ENCODE measurements around the gene TTPAL. TPM values are rescaled to one million over a fixed set of nuclear protein-coding genes. Genes with fewer than 3 reads are reported as not detected.

TTPAL gene
- total RNA-seq, 1 experiment from 2014 or later = 14.0 TPM

DNA sequence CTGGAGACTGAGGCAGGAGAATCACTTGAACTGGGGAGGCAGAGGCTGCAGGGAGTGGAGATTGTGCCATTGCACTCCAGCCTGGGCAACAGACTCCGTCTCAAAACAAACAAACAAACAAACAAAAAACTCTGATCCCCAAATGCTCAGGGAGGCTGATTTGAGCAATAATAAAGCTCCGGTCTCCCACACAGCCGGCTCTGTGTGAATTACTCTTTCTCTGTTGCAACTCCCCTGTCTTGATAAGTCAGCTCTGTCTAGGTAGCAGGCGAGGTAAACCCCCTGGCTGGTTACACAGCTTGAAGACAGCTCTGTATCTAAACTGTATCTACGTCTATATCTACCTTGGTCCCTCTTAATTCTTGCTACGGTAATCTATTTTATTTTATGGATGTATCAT, 52.6 kb downstream of the TTPAL start:
- DNase-seq (no peak), ATAC-seq (no peak)
- Histone ChIP-seq H2AFZ (ENCODE audit: low read length) (no peak overlapping the region), H3K79me2 (ENCODE audit: low read length) (no peaks in the 10 kb centered on the region), H4K20me1 (ENCODE audit: low read length) (no peaks in the 10 kb centered on the region), H3K9me3 (ENCODE audit: low read length) (no peaks in the 10 kb centered on the region), H3K27ac (ENCODE audit: low read length) (no peak overlapping the region), H3F3A (ENCODE audit: low read length, unreplicated experiment) (no peaks in the 10 kb centered on the region), H3K36me3 (ENCODE audit: low read depth, low read length) (no peaks in the 10 kb centered on the region), H3K27me3 (ENCODE audit: low read length) (no peaks in the 10 kb centered on the region), H3K9me2 (replicated peaks; ENCODE audit: low read length) (no peaks in the 10 kb centered on the region), H3K4me2 (ENCODE audit: low read length) (no peak overlapping the region), H3K4me3 (ENCODE audit: low read length) (no peak overlapping the region), H3K4me1 (ENCODE audit: insufficient read depth, low read length) (peaks cover 38% of the 10 kb centered on the region), H3K9ac (ENCODE audit: low read length) (no peak overlapping the region)
- no peak for TF ChIP-seq EZH2phosphoT487 (IDR thresholded peaks at IDR 0.05; ENCODE audit: borderline replicate concordance, low read length)
- TF ChIP-seq, protein P1, sequence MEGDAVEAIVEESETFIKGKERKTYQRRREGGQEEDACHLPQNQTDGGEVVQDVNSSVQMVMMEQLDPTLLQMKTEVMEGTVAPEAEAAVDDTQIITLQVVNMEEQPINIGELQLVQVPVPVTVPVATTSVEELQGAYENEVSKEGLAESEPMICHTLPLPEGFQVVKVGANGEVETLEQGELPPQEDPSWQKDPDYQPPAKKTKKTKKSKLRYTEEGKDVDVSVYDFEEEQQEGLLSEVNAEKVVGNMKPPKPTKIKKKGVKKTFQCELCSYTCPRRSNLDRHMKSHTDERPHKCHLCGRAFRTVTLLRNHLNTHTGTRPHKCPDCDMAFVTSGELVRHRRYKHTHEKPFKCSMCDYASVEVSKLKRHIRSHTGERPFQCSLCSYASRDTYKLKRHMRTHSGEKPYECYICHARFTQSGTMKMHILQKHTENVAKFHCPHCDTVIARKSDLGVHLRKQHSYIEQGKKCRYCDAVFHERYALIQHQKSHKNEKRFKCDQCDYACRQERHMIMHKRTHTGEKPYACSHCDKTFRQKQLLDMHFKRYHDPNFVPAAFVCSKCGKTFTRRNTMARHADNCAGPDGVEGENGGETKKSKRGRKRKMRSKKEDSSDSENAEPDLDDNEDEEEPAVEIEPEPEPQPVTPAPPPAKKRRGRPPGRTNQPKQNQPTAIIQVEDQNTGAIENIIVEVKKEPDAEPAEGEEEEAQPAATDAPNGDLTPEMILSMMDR (conservative IDR thresholded peaks at IDR 0.05; ENCODE audit: low read depth, low read length) = no peak
- no peak for TF ChIP-seq EZH2 (IDR thresholded peaks at IDR 0.05; ENCODE audit: low read length, unreplicated experiment)
- ChIA-PET CTCF (no interaction called here), POLR2A (ENCODE audit: unreplicated experiment) (interaction anchor here (0.7 kb wide), 1 partner anchor 26 kb away, joined by 9 read pairs; no protein-coding TSS in a partner anchor)
- BruUV-seq (replicated peaks) = no TSS peak
- intact Hi-C loops (cut with micrococcal nuclease) = no loop called here

DNA sequence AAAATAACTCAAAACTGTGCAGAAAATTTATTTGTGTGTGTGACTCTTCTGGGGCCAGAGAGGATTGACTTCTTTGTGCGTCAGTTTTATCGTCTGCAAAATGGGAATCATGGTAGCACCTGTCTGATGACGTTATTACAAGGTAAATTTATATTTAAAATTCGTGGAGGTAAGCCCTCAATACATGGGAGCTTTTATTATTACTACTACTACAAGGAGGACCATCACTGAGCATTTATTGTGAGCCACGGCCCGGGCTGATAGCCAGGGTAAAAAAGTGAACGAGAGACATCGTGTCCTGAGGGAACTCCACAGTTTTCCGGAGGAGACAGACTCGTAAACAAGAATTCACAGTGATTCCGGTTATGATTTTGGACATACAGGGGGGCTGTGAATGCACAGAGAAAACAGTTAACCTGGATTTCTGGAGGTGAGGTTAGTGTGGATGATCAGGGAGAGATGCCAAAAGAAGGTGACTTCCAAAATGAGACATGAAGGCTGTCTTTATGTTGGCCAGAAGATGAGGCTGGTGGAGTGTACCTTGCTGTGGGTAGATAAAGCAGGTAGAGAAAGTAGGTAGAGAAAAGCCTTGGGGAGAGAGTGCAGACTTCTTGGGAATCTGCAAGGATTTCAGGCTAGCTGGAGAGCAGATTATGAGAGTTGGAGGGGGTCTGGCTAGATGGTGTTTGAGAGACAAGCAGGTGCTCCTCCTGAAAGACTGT, 56.7 kb downstream of the TTPAL start:
- ATAC-seq (peak; percentile 14), DNase-seq (peak; percentile 25)
- Histone ChIP-seq H3K9me2 (replicated peaks; ENCODE audit: low read length) (no peaks in the 10 kb centered on the region), H3K9ac (ENCODE audit: low read length) (peak overlapping the region; percentile 79), H3K4me1 (ENCODE audit: insufficient read depth, low read length) (peaks cover 27% of the 10 kb centered on the region), H3K27ac (ENCODE audit: low read length) (peak overlapping the region; percentile 41), H3K79me2 (ENCODE audit: low read length) (no peaks in the 10 kb centered on the region), H3K27me3 (ENCODE audit: low read length) (no peaks in the 10 kb centered on the region), H3K9me3 (ENCODE audit: low read length) (no peaks in the 10 kb centered on the region), H4K20me1 (ENCODE audit: low read length) (no peaks in the 10 kb centered on the region), H3K36me3 (ENCODE audit: low read depth, low read length) (no peaks in the 10 kb centered on the region), H3F3A (ENCODE audit: low read length, unreplicated experiment) (no peaks in the 10 kb centered on the region), H3K4me2 (ENCODE audit: low read length) (peak overlapping the region; percentile 89), H2AFZ (ENCODE audit: low read length) (peak overlapping the region; percentile 98), H3K4me3 (ENCODE audit: low read length) (peak overlapping the region; percentile 75)
- TF ChIP-seq, protein P1 (conservative IDR thresholded peaks at IDR 0.05; ENCODE audit: low read depth, low read length) = no peak
- intact Hi-C loops (cut with micrococcal nuclease) = loop anchor here (2.0 to 5.0 kb wide), 2 partner anchors 40 to 78 kb away; no protein-coding TSS in a partner anchor
- BruUV-seq (replicated peaks) = TSS peak; percentile 81
- ChIA-PET POLR2A (ENCODE audit: unreplicated experiment) (interaction anchor here (0.6 kb wide), 1 partner anchor 10 kb away, joined by 3 read pairs; no protein-coding TSS in a partner anchor), CTCF (no interaction called here)

DNA sequence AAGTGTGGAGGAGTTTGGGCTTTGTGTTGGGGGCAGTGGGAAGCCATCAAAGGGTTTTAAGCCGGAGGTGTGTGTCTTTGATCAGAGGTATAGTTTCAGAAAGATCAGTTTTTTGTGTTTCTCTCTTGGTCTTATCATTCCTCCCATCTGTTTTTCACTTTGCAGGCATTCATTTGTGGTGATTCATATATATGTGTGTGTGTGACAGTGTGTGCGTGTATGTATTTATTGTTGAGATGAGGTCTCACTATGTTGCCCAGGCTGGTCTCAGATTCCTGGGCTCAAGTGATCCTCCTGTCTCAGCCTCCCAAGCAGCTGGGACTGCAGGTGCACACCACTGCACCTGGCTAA, 57.3 kb downstream of the TTPAL start:
- no TSS peak for BruUV-seq (replicated peaks)
- Histone ChIP-seq H3K4me3 (ENCODE audit: low read length) (peak overlapping the region; percentile 75), H3K4me2 (ENCODE audit: low read length) (peak overlapping the region; percentile 89), H3K9me2 (replicated peaks; ENCODE audit: low read length) (no peaks in the 10 kb centered on the region), H3K36me3 (ENCODE audit: low read depth, low read length) (no peaks in the 10 kb centered on the region), H3K4me1 (ENCODE audit: insufficient read depth, low read length) (peaks cover 27% of the 10 kb centered on the region), H3K79me2 (ENCODE audit: low read length) (no peaks in the 10 kb centered on the region), H2AFZ (ENCODE audit: low read length) (peak overlapping the region; percentile 98; the same call in 1 of the 2 replicates), H3K9me3 (ENCODE audit: low read length) (no peaks in the 10 kb centered on the region), H3K27ac (ENCODE audit: low read length) (peak overlapping the region; percentile 41), H3K9ac (ENCODE audit: low read length) (peak overlapping the region; percentile 79), H3K27me3 (ENCODE audit: low read length) (no peaks in the 10 kb centered on the region), H4K20me1 (ENCODE audit: low read length) (no peaks in the 10 kb centered on the region), H3F3A (ENCODE audit: low read length, unreplicated experiment) (no peaks in the 10 kb centered on the region)
- CTCF ChIA-PET = no interaction called here
- POLR2A ChIA-PET (ENCODE audit: unreplicated experiment) = no interaction called here
- intact Hi-C loops (cut with micrococcal nuclease) = loop anchor here (2.0 to 5.0 kb wide), 2 partner anchors 39 to 78 kb away; no protein-coding TSS in a partner anchor
- ATAC-seq (peak; percentile 51), DNase-seq (peak; percentile 69)
- TF ChIP-seq EZH2 (IDR thresholded peaks at IDR 0.05; ENCODE audit: low read length, unreplicated experiment) (no peak), EZH2phosphoT487 (IDR thresholded peaks at IDR 0.05; ENCODE audit: borderline replicate concordance, low read length) (no peak)
- TF ChIP-seq, protein P1 (conservative IDR thresholded peaks at IDR 0.05; ENCODE audit: low read depth, low read length) = no peak
